Natural killer cell (primary cell): ENCODE measurements around the gene NBPF12. TPM values are rescaled to one million over a fixed set of nuclear protein-coding genes. Genes with fewer than 3 reads are reported as not detected.
"Not testable (repeated sequence)": the region's sequence is repeated elsewhere in the genome, so short reads cannot be mapped to it uniquely, and the experiment has no call there.

Experiments
- ATAC-seq, 3 donors: fragments of 150-1000 bp in 2 of 3; fragments of 200-7000 bp in 1 of 3; cut with Tn5 transposase; 1 replicate in 1 of 3; 2 replicates in 2 of 3; pipeline ENCODE4 v1.10.0; 2021; ENCODE audit warnings: mild to moderate bottlenecking in 2 of 3, moderate library complexity in 2 of 3
- DNase-seq, 2 donors: peaks; one replicate each; pipeline versions ENCODE4 v3.0.0 to v3.0.0-alpha.2; 2013 to 2021; ENCODE audit warnings: mixed read lengths in 1 of 2
- H3K27ac ChIP-seq: one replicate; pipeline ENCODE4 v1.5.1; 2013; ENCODE audit warnings: mild to moderate bottlenecking, low read length
- H3K27me3 ChIP-seq: one replicate; pipeline ENCODE4 v1.6.1; 2013; ENCODE audit warnings: low read length; ENCODE audit not compliant: control insufficient read depth, insufficient read depth
- H3K36me3 ChIP-seq: one replicate; pipeline ENCODE4 v1.6.1; 2013; ENCODE audit warnings: low read length; ENCODE audit not compliant: control insufficient read depth, insufficient read depth
- H3K4me1 ChIP-seq: one replicate; pipeline ENCODE4 v1.6.1; 2013; ENCODE audit warnings: low read length; ENCODE audit not compliant: control insufficient read depth, insufficient read depth
- H3K4me3 ChIP-seq: one replicate; pipeline ENCODE4 v1.5.1; 2013; ENCODE audit warnings: low read length
- H3K9me3 ChIP-seq: one replicate; pipeline ENCODE4 v1.6.1; 2013; ENCODE audit warnings: low read length; ENCODE audit not compliant: control insufficient read depth, insufficient read depth
- H3K27ac Mint-ChIP-seq, 2 donors: one replicate each; pipeline ENCODE4 v1.8.0; 2022; ENCODE audit warnings: mild to moderate bottlenecking in 2 of 2, mixed read lengths in 2 of 2, moderate library complexity in 1 of 2
- H3K27me3 Mint-ChIP-seq, 2 donors: one replicate each; pipeline ENCODE4 v1.8.0; 2022; ENCODE audit warnings: low read depth in 2 of 2, mixed read lengths in 2 of 2
- H3K36me3 Mint-ChIP-seq: one replicate; pipeline ENCODE4 v1.8.0; 2022; ENCODE audit warnings: mixed read lengths
- H3K4me1 Mint-ChIP-seq, 2 donors: one replicate each; pipeline ENCODE4 v1.8.0; 2022; ENCODE audit warnings: mixed read lengths in 2 of 2
- H3K4me3 Mint-ChIP-seq: one replicate; pipeline ENCODE4 v1.8.0; 2022; ENCODE audit warnings: mild to moderate bottlenecking, moderate library complexity, mixed read lengths
- H3K9me3 Mint-ChIP-seq, 2 donors: one replicate each; pipeline ENCODE4 v1.8.0; 2022; ENCODE audit warnings: mixed read lengths in 2 of 2
- WGBS: methylation state at CpG from one replicate; pipeline ENCODE4 v1.1.7; 2013; ENCODE audit warnings: missing lambda C conversion rate; ENCODE audit not compliant: insufficient coverage; 5-methylcytosine and 5-hydroxymethylcytosine counted together
- intact Hi-C: fragments of 100-400 bp; cut with micrococcal nuclease; formaldehyde crosslinking; loops from one replicate; pipeline ENCODE4 v1.14.2; 2022
- total RNA-seq, 4 donors: library from RNA; stranded (reverse); fragments of 120-200 nt in 1 of 4; gene quantifications; one replicate each; pipeline versions ENCODE4 v1.2.3 to v1.2.4, GENCODE V29; 2013 to 2022
- TF ChIP-seq, protein P1 (sequence below): fragments of 200-600 bp; IDR thresholded peaks from one replicate; pipeline ENCODE4 v1.8.0; 2022; ENCODE audit warnings: antibody characterized with exemption

The NBPF12 gene
- total RNA-seq, 3 donors from 2014 or later (not counting 1 experiment from before 2014, with no cell fraction given) = 22.6 to 28.9 (median 27.7) TPM

DNA sequence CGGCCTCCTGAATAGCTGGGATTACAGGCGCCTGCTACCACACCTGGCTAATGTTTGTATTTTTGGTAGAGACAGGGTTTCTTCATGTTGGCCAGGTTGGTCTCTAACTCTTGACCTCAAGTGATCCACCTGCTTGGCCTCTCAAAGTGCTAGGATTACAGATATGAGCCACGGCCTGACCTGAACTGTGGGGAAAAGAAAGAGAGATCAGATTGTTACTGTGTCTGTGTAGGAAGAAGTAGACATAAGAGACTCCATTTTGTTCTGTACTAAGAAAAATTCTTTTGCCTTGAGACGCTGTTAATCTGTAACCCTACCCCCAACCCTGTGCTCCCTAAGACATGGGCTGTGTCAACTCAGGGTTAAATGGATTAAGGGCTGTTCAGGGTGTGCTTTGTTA, 10.0 kb downstream of the NBPF12 start:
- H3K4me1 ChIP-seq, ATAC-seq, H3K4me3 Mint-ChIP-seq, H3K36me3 Mint-ChIP-seq, H3K36me3 ChIP-seq, H3K4me3 ChIP-seq, H3K4me1 Mint-ChIP-seq, H3K27me3 ChIP-seq, H3K27ac ChIP-seq, H3K27ac Mint-ChIP-seq, H3K27me3 Mint-ChIP-seq, intact Hi-C loops, H3K9me3 ChIP-seq, DNase-seq, H3K9me3 Mint-ChIP-seq: not testable (repeated sequence)
- WGBS = no CpG with 5 or more reads among the region's 4 CpGs

DNA sequence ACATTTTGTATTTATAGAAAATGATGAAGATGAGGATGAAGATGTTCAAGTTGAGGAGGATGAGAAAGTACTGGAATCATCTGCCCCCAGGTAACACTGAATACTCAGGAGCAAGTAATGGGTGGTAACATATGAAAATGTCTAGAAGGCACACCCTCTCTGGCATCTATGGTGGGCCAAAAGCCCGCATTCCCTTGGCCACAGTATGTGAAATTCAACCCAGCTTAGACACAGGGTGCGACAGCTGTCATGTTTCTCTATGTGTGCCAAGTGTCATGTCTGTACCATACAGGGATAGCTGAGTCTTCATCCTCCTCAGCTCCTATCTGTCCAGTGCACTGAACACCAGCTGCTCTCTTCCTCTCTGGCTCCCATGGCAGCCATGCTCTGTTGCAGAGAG, 26.2 kb downstream of the NBPF12 start:
- H3K27me3 Mint-ChIP-seq, H3K27me3 ChIP-seq, H3K4me3 ChIP-seq, H3K4me3 Mint-ChIP-seq, H3K4me1 Mint-ChIP-seq, H3K9me3 ChIP-seq, H3K27ac ChIP-seq, H3K36me3 Mint-ChIP-seq, H3K4me1 ChIP-seq, H3K27ac Mint-ChIP-seq, intact Hi-C loops, H3K36me3 ChIP-seq, ATAC-seq, DNase-seq, H3K9me3 Mint-ChIP-seq: not testable (repeated sequence)
- 100% methylated on average over 2 of the region's 2 CpGs for WGBS

DNA sequence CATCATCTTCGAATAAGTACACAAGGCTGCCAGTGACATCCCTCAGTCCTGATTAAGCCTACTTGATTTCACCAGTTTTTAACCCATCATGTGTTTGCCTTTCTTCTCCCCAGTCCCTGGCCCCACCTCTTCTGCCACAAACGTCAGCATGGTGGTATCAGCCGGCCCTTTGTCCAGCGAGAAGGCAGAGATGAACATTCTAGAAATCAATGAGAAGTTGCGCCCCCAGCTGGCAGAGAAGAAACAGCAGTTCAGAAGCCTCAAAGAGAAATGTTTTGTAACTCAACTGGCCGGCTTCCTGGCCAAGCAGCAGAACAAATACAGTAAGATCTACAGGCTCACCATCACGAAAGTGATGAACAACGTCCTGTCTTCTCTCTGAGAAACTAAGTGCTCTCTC, 28.2 kb downstream of the NBPF12 start:
- intact Hi-C loops, H3K36me3 ChIP-seq, H3K27ac ChIP-seq, H3K4me3 ChIP-seq, H3K9me3 Mint-ChIP-seq, H3K27ac Mint-ChIP-seq, H3K4me1 ChIP-seq, H3K27me3 ChIP-seq, H3K27me3 Mint-ChIP-seq, H3K9me3 ChIP-seq, H3K4me1 Mint-ChIP-seq, ATAC-seq, H3K36me3 Mint-ChIP-seq, H3K4me3 Mint-ChIP-seq: not testable (repeated sequence)
- TF ChIP-seq, protein P1, sequence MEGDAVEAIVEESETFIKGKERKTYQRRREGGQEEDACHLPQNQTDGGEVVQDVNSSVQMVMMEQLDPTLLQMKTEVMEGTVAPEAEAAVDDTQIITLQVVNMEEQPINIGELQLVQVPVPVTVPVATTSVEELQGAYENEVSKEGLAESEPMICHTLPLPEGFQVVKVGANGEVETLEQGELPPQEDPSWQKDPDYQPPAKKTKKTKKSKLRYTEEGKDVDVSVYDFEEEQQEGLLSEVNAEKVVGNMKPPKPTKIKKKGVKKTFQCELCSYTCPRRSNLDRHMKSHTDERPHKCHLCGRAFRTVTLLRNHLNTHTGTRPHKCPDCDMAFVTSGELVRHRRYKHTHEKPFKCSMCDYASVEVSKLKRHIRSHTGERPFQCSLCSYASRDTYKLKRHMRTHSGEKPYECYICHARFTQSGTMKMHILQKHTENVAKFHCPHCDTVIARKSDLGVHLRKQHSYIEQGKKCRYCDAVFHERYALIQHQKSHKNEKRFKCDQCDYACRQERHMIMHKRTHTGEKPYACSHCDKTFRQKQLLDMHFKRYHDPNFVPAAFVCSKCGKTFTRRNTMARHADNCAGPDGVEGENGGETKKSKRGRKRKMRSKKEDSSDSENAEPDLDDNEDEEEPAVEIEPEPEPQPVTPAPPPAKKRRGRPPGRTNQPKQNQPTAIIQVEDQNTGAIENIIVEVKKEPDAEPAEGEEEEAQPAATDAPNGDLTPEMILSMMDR = peak; percentile 35
- 67% methylated on average over 3 of the region's 8 CpGs for WGBS
- DNase-seq = peak in 1 of 2 donors; percentile 8

DNA sequence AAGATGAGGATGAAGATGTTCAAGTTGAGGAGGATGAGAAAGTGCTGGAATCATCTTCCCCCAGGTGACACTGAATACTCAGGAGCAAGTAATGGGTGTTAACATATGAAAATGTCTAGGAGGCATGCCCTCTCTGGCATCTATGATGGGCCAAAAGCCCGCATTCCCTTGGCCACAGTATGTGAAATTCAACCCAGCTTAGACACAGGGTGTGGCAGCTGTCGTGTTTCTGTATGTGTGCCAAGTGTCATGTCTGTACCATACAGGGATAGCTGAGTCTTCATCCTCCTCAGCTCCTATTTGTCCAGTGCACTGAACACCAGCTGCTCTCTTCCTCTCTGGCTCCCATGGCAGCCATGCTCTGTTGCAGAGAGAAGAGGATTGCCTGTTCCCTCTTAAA, 32.5 kb downstream of the NBPF12 start:
- H3K4me1 ChIP-seq, H3K27me3 ChIP-seq, H3K9me3 Mint-ChIP-seq, H3K27me3 Mint-ChIP-seq, H3K27ac Mint-ChIP-seq, H3K36me3 ChIP-seq, H3K4me3 ChIP-seq, intact Hi-C loops, ATAC-seq, H3K27ac ChIP-seq, H3K9me3 ChIP-seq, DNase-seq, H3K4me3 Mint-ChIP-seq, H3K36me3 Mint-ChIP-seq, H3K4me1 Mint-ChIP-seq: not testable (repeated sequence)
- WGBS = 100% methylated on average over 2 of the region's 2 CpGs

DNA sequence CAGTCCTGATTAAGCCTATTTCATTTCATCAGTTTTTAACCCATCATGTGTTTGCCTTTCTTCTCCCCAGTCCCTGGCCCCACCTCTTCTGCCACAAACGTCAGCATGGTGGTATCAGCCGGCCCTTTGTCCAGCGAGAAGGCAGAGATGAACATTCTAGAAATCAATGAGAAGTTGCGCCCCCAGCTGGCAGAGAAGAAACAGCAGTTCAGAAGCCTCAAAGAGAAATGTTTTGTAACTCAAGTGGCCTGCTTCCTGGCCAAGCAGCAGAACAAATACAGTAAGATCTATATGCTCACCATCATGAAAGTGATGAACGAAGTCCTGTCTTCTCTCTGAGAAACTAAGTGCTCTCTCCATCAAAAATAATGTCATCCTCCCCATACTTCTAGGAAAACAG, 34.6 kb downstream of the NBPF12 start:
- H3K4me1 Mint-ChIP-seq, H3K27ac Mint-ChIP-seq, H3K4me3 ChIP-seq, DNase-seq, H3K9me3 Mint-ChIP-seq, H3K4me3 Mint-ChIP-seq, H3K36me3 ChIP-seq, H3K27me3 Mint-ChIP-seq, H3K9me3 ChIP-seq, H3K27me3 ChIP-seq, intact Hi-C loops, H3K4me1 ChIP-seq, ATAC-seq, H3K27ac ChIP-seq, H3K36me3 Mint-ChIP-seq: not testable (repeated sequence)
- WGBS = no CpG with 5 or more reads among the region's 5 CpGs

DNA sequence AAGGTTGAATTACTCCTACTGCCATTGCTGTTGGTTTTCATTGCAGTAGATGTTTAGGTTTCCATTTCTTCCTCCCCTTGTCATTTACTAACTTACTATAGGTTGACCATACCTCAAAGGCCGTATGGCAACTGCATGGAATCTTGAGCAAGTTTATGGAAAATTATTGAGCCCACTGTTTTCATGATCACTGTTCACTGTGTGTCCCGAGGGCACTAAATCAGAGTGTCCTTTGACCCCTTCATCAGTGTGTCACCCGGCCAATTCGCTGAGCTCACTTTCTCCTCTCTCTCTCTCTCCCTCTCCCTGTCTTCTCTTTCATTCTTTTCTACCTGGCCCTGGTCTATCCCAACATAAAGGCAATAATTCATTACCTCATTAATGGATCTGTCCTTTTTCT, 47.7 kb downstream of the NBPF12 start:
- H3K36me3 ChIP-seq, H3K4me3 Mint-ChIP-seq, H3K27me3 ChIP-seq, H3K4me1 ChIP-seq, H3K4me1 Mint-ChIP-seq, H3K4me3 ChIP-seq, H3K27ac Mint-ChIP-seq, H3K9me3 ChIP-seq, intact Hi-C loops, H3K27me3 Mint-ChIP-seq, H3K27ac ChIP-seq, H3K9me3 Mint-ChIP-seq, ATAC-seq, DNase-seq: not testable (repeated sequence)
- WGBS = 95% methylated on average over 4 of the region's 4 CpGs
- peaks cover 15% of the 10 kb centered on the region for H3K36me3 Mint-ChIP-seq

DNA sequence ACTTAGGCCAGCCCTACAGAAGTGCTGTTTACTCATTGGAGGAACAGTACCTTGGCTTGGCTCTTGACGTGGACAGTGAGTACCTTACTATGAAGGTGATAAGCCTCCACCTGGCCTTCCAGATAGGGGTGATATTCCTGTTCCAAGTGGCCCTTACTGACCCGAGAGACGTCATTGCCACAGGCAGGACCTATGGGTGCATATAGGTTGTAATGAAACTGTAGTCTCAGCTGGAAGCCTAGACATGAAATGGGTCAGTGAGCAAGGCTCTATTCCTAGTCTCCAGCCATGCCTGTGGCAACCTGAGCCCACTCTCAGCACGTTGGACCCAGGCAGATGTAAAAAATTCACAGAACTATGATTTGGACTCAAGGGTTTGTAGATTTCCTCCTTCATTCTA, 48.3 kb downstream of the NBPF12 start:
- peaks cover 15% of the 10 kb centered on the region for H3K36me3 Mint-ChIP-seq
- H3K27ac ChIP-seq, H3K4me1 ChIP-seq, H3K36me3 ChIP-seq, intact Hi-C loops, H3K9me3 Mint-ChIP-seq, H3K27me3 Mint-ChIP-seq, H3K27me3 ChIP-seq, H3K4me1 Mint-ChIP-seq, ATAC-seq, H3K4me3 ChIP-seq, DNase-seq, H3K27ac Mint-ChIP-seq, H3K4me3 Mint-ChIP-seq, H3K9me3 ChIP-seq: not testable (repeated sequence)
- no CpG with 5 or more reads among the region's 4 CpGs for WGBS

DNA sequence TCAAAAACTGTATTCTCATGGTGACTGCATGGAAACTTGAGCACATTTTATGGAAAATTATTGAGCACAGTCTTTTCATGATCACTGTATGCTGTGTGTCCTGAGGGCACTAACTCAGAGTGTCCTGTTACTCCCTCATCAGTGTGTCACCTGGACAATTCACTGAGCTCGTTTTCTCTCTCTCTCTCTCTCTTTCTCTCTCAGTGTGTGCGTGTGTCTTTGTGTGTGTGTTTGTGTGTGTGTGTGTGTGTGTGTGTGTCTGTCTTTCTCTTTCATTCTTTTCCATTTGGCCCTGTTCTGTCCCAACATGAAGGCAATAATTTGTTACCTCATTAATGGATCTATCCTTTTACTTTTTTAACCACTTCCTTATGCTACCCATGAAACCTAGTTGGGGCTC, 49.4 kb downstream of the NBPF12 start:
- intact Hi-C loops, H3K27me3 ChIP-seq, H3K4me1 ChIP-seq, H3K4me3 Mint-ChIP-seq, H3K9me3 Mint-ChIP-seq, H3K27ac ChIP-seq, H3K4me1 Mint-ChIP-seq, DNase-seq, H3K36me3 ChIP-seq, H3K27ac Mint-ChIP-seq, H3K9me3 ChIP-seq, ATAC-seq, H3K4me3 ChIP-seq, H3K27me3 Mint-ChIP-seq: not testable (repeated sequence)
- no CpG with 5 or more reads among the region's 2 CpGs for WGBS
- peaks cover 15% of the 10 kb centered on the region for H3K36me3 Mint-ChIP-seq
